Measurements from ENCODE around the gene RGS14. TPM values are rescaled to one million over a fixed set of nuclear protein-coding genes. Genes with fewer than 3 reads are reported as not detected.

Gene RGS14
- total and polyA plus RNA-seq, 4 donors: 5.7 to 15.0 (median 9.1) TPM

- Histone ChIP-seq H3K4me3 (ENCODE audit: low read length in 2 of 2) (no peak overlapping the region), H3K9me3 (ENCODE audit: control insufficient read depth, low read length) (no peaks in the 10 kb centered on the region), H3K27ac (ENCODE audit: low read depth in 1 of 2, low read length in 2 of 2) (no peak overlapping the region), H3K36me3 (ENCODE audit: control insufficient read depth in 1 of 2, insufficient read depth in 2 of 2, low read length in 1 of 2) (no peaks in the 10 kb centered on the region), H3K27me3 (ENCODE audit: control insufficient read depth in 1 of 2, insufficient read depth in 2 of 2, low read length in 1 of 2) (no peaks in the 10 kb centered on the region), H3K4me1 (ENCODE audit: control insufficient read depth in 1 of 2, insufficient read depth in 2 of 2, low read length in 2 of 2) (no peaks in the 10 kb centered on the region)
- DNase-seq: no peak
- intact Hi-C loops (cut with DNase I): no loop called here
- WGBS, 2 donors: 82% methylated on average over 11 of the region's 11 CpGs
- no peak for ATAC-seq (ENCODE audit: low FRiP score)
Measured at GRCh38 chr5:177364159-177364962, 6.6 kb downstream of the RGS14 start.

- Histone ChIP-seq H3K4me1 (ENCODE audit: control insufficient read depth in 1 of 2, insufficient read depth in 2 of 2, low read length in 2 of 2) (no peaks in the 10 kb centered on the region), H3K4me3 (ENCODE audit: low read length in 2 of 2) (no peak overlapping the region), H3K27ac (ENCODE audit: low read depth in 1 of 2, low read length in 2 of 2) (peak overlapping the region in 1 of 2 donors; percentile 15), H3K36me3 (ENCODE audit: control insufficient read depth in 1 of 2, insufficient read depth in 2 of 2, low read length in 1 of 2) (no peaks in the 10 kb centered on the region), H3K27me3 (ENCODE audit: control insufficient read depth in 1 of 2, insufficient read depth in 2 of 2, low read length in 1 of 2) (no peaks in the 10 kb centered on the region), H3K9me3 (ENCODE audit: control insufficient read depth, low read length) (no peaks in the 10 kb centered on the region)
- no peak for ATAC-seq (ENCODE audit: low FRiP score)
- 83 to 88% methylated on average over 10 to 14 of the region's 14 CpGs for WGBS, 2 donors
- intact Hi-C loops (cut with DNase I): loop anchor here in 1 of 2 donors (5.0 kb wide), 1 partner anchor 54 kb away; the partner anchor contains the start of gene MXD3
- DNase-seq: peak in 1 of 2 donors; percentile 48
Measured at GRCh38 chr5:177365845-177366527, 8.3 kb downstream of the RGS14 start.

- H3K27me3 ChIP-seq (ENCODE audit: control insufficient read depth in 1 of 2, insufficient read depth in 2 of 2, low read length in 1 of 2): no peaks in the 10 kb centered on the region
- H3K9me3 ChIP-seq (ENCODE audit: control insufficient read depth, low read length): no peaks in the 10 kb centered on the region
- H3K27ac ChIP-seq (ENCODE audit: low read depth in 1 of 2, low read length in 2 of 2): peak overlapping the region in 1 of 2 donors; percentile 24
- intact Hi-C loops (cut with DNase I): loop anchor here in 1 of 2 donors (5.0 kb wide), 1 partner anchor 54 kb away; the partner anchor contains the start of gene MXD3
- peak overlapping the region in 1 of 2 donors; percentile 22 for H3K4me3 ChIP-seq (ENCODE audit: low read length in 2 of 2)
- DNase-seq (peak; percentile 93 to 96), ATAC-seq (ENCODE audit: low FRiP score) (peak; percentile 93)
- no peaks in the 10 kb centered on the region for H3K36me3 ChIP-seq (ENCODE audit: control insufficient read depth in 1 of 2, insufficient read depth in 2 of 2, low read length in 1 of 2)
- 3 to 6% methylated on average over 33 to 36 of the region's 36 CpGs for WGBS, 2 donors
- no peaks in the 10 kb centered on the region for H3K4me1 ChIP-seq (ENCODE audit: control insufficient read depth in 1 of 2, insufficient read depth in 2 of 2, low read length in 2 of 2)
Measured at GRCh38 chr5:177366528-177367322, 9.0 kb downstream of the RGS14 start.

- H3K27me3 ChIP-seq (ENCODE audit: control insufficient read depth in 1 of 2, insufficient read depth in 2 of 2, low read length in 1 of 2): no peaks in the 10 kb centered on the region
- H3K9me3 ChIP-seq (ENCODE audit: control insufficient read depth, low read length): no peaks in the 10 kb centered on the region
- DNase-seq (no peak), ATAC-seq (ENCODE audit: low FRiP score) (peak; percentile 19)
- 12 to 17% methylated on average over 41 to 46 of the region's 46 CpGs for WGBS, 2 donors
- intact Hi-C loops (cut with DNase I): loop anchor here in 1 of 2 donors (5.0 kb wide), 1 partner anchor 55 kb away; the partner anchor contains the start of gene MXD3
- no peaks in the 10 kb centered on the region for H3K4me1 ChIP-seq (ENCODE audit: control insufficient read depth in 1 of 2, insufficient read depth in 2 of 2, low read length in 2 of 2)
- no peaks in the 10 kb centered on the region for H3K36me3 ChIP-seq (ENCODE audit: control insufficient read depth in 1 of 2, insufficient read depth in 2 of 2, low read length in 1 of 2)
- H3K27ac ChIP-seq (ENCODE audit: low read depth in 1 of 2, low read length in 2 of 2): no peak overlapping the region
- peak overlapping the region in 1 of 2 donors; percentile 22 for H3K4me3 ChIP-seq (ENCODE audit: low read length in 2 of 2)
Measured at GRCh38 chr5:177367323-177367848, 9.7 kb downstream of the RGS14 start.

GRCh38 chr5:177367981-177368868 lies 10.5 kb downstream of the RGS14 start:
- no peaks in the 10 kb centered on the region for H3K27me3 ChIP-seq (ENCODE audit: control insufficient read depth in 1 of 2, insufficient read depth in 2 of 2, low read length in 1 of 2)
- no peak overlapping the region for H3K4me3 ChIP-seq (ENCODE audit: low read length in 2 of 2)
- no peaks in the 10 kb centered on the region for H3K36me3 ChIP-seq (ENCODE audit: control insufficient read depth in 1 of 2, insufficient read depth in 2 of 2, low read length in 1 of 2)
- WGBS, 2 donors: 85 to 87% methylated on average over 29 of the region's 29 CpGs
- no peaks in the 10 kb centered on the region for H3K9me3 ChIP-seq (ENCODE audit: control insufficient read depth, low read length)
- intact Hi-C loops (cut with DNase I): loop anchor here in 1 of 2 donors (5.0 kb wide), 1 partner anchor 56 kb away; the partner anchor contains the start of gene MXD3
- ATAC-seq (ENCODE audit: low FRiP score): no peak
- H3K4me1 ChIP-seq (ENCODE audit: control insufficient read depth in 1 of 2, insufficient read depth in 2 of 2, low read length in 2 of 2): no peaks in the 10 kb centered on the region
- no peak for DNase-seq
- H3K27ac ChIP-seq (ENCODE audit: low read depth in 1 of 2, low read length in 2 of 2): no peak overlapping the region

GRCh38 chr5:177368869-177369644 lies 11.3 kb downstream of the RGS14 start:
- no peaks in the 10 kb centered on the region for H3K9me3 ChIP-seq (ENCODE audit: control insufficient read depth, low read length)
- H3K36me3 ChIP-seq (ENCODE audit: control insufficient read depth in 1 of 2, insufficient read depth in 2 of 2, low read length in 1 of 2): no peaks in the 10 kb centered on the region
- H3K4me1 ChIP-seq (ENCODE audit: control insufficient read depth in 1 of 2, insufficient read depth in 2 of 2, low read length in 2 of 2): no peaks in the 10 kb centered on the region
- 66 to 73% methylated on average over 5 of the region's 5 CpGs for WGBS, 2 donors
- H3K27me3 ChIP-seq (ENCODE audit: control insufficient read depth in 1 of 2, insufficient read depth in 2 of 2, low read length in 1 of 2): no peaks in the 10 kb centered on the region
- H3K27ac ChIP-seq (ENCODE audit: low read depth in 1 of 2, low read length in 2 of 2): no peak overlapping the region
- no peak for DNase-seq
- intact Hi-C loops (cut with DNase I): loop anchor here in 1 of 2 donors (5.0 kb wide), 1 partner anchor 57 kb away; the partner anchor contains the start of gene MXD3
- H3K4me3 ChIP-seq (ENCODE audit: low read length in 2 of 2): no peak overlapping the region
- ATAC-seq (ENCODE audit: low FRiP score): no peak

All from aorta (tissue), 5 donors.